Measurements from ENCODE around the gene SPNS2. TPM values are rescaled to one million over a fixed set of nuclear protein-coding genes. Genes with fewer than 3 reads are reported as not detected.

The SPNS2 gene
- total and polyA plus RNA-seq, 2 experiments from 2014 or later: 1.7 to 2.3 TPM

DNA sequence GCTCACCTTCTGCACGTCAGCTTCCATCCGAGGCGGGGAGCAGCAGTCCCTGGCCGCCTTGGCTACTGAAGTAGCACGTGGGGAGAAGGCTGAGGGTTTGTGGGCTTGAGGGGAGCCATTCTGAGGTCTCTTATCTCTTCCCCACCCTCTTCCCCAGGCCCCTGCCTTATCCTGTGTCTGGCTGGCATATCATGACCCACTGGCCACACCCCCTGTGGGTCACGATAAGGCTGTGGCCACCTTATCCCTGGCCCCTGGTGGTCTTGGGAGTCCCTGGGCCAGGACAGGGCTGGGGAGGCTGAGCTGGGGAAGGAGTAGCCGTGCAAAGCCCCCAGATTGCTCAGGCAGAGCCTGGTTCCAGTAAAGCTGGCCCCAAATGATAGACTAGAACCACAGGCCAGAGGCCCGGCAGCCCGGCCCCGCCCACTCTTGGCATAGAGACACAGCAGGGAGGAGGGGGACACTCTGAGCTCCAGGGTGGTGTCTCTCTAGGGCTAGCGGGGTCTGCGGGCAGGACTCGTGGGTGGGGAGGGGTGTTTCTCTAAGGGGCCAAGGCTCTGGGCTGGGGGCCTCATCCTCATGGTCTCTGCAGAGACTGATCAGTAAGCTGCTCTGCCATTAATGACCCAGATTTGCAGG, 7.6 kb downstream of the SPNS2 start (continued):
- TF ChIP-seq, protein P1, sequence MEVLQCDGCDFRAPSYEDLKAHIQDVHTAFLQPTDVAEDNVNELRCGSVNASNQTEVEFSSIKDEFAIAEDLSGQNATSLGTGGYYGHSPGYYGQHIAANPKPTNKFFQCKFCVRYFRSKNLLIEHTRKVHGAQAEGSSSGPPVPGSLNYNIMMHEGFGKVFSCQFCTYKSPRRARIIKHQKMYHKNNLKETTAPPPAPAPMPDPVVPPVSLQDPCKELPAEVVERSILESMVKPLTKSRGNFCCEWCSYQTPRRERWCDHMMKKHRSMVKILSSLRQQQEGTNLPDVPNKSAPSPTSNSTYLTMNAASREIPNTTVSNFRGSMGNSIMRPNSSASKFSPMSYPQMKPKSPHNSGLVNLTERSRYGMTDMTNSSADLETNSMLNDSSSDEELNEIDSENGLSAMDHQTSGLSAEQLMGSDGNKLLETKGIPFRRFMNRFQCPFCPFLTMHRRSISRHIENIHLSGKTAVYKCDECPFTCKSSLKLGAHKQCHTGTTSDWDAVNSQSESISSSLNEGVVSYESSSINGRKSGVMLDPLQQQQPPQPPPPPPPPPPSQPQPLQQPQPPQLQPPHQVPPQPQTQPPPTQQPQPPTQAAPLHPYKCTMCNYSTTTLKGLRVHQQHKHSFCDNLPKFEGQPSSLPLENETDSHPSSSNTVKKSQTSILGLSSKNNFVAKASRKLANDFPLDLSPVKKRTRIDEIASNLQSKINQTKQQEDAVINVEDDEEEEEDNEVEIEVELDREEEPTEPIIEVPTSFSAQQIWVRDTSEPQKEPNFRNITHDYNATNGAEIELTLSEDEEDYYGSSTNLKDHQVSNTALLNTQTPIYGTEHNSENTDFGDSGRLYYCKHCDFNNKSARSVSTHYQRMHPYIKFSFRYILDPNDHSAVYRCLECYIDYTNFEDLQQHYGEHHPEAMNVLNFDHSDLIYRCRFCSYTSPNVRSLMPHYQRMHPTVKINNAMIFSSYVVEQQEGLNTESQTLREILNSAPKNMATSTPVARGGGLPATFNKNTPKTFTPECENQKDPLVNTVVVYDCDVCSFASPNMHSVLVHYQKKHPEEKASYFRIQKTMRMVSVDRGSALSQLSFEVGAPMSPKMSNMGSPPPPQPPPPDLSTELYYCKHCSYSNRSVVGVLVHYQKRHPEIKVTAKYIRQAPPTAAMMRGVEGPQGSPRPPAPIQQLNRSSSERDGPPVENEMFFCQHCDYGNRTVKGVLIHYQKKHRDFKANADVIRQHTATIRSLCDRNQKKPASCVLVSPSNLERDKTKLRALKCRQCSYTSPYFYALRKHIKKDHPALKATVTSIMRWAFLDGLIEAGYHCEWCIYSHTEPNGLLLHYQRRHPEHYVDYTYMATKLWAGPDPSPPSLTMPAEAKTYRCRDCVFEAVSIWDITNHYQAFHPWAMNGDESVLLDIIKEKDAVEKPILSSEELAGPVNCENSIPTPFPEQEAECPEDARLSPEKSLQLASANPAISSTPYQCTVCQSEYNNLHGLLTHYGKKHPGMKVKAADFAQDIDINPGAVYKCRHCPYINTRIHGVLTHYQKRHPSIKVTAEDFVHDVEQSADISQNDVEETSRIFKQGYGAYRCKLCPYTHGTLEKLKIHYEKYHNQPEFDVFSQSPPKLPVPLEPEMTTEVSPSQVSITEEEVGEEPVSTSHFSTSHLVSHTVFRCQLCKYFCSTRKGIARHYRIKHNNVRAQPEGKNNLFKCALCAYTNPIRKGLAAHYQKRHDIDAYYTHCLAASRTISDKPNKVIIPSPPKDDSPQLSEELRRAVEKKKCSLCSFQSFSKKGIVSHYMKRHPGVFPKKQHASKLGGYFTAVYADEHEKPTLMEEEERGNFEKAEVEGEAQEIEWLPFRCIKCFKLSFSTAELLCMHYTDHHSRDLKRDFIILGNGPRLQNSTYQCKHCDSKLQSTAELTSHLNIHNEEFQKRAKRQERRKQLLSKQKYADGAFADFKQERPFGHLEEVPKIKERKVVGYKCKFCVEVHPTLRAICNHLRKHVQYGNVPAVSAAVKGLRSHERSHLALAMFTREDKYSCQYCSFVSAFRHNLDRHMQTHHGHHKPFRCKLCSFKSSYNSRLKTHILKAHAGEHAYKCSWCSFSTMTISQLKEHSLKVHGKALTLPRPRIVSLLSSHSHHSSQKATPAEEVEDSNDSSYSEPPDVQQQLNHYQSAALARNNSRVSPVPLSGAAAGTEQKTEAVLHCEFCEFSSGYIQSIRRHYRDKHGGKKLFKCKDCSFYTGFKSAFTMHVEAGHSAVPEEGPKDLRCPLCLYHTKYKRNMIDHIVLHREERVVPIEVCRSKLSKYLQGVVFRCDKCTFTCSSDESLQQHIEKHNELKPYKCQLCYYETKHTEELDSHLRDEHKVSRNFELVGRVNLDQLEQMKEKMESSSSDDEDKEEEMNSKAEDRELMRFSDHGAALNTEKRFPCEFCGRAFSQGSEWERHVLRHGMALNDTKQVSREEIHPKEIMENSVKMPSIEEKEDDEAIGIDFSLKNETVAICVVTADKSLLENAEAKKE (CRISPR knock-in tag; IDR thresholded peaks at IDR 0.05): no peak
- TF ChIP-seq CREB1 (CRISPR knock-in tag; IDR thresholded peaks at IDR 0.05; ENCODE audit: low read depth) (no peak), STAT1 (IDR thresholded peaks at IDR 0.05; ENCODE audit: unreplicated experiment) (no peak), POLR2AphosphoS5 (IDR thresholded peaks at IDR 0.05; ENCODE audit: low read depth) (no peak), JUNB (IDR thresholded peaks at IDR 0.05; ENCODE audit: unreplicated experiment) (no peak)
- TF ChIP-seq, protein P2, sequence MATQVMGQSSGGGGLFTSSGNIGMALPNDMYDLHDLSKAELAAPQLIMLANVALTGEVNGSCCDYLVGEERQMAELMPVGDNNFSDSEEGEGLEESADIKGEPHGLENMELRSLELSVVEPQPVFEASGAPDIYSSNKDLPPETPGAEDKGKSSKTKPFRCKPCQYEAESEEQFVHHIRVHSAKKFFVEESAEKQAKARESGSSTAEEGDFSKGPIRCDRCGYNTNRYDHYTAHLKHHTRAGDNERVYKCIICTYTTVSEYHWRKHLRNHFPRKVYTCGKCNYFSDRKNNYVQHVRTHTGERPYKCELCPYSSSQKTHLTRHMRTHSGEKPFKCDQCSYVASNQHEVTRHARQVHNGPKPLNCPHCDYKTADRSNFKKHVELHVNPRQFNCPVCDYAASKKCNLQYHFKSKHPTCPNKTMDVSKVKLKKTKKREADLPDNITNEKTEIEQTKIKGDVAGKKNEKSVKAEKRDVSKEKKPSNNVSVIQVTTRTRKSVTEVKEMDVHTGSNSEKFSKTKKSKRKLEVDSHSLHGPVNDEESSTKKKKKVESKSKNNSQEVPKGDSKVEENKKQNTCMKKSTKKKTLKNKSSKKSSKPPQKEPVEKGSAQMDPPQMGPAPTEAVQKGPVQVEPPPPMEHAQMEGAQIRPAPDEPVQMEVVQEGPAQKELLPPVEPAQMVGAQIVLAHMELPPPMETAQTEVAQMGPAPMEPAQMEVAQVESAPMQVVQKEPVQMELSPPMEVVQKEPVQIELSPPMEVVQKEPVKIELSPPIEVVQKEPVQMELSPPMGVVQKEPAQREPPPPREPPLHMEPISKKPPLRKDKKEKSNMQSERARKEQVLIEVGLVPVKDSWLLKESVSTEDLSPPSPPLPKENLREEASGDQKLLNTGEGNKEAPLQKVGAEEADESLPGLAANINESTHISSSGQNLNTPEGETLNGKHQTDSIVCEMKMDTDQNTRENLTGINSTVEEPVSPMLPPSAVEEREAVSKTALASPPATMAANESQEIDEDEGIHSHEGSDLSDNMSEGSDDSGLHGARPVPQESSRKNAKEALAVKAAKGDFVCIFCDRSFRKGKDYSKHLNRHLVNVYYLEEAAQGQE (IDR thresholded peaks at IDR 0.05; ENCODE audit: unreplicated experiment): no peak

Data from GM23338 (cell line).